HEK293 (cell line): ENCODE results near the gene FOXN3.

Experiments used
- CTCF ChIA-PET: fragments of 350-600 bp; formaldehyde crosslinking; extraction: SDS; loops from one replicate; lab custom pipeline; 2021; ENCODE audit warnings: antibody characterized with exemption; lab: Yijun Ruan, JAX
- POLR2A ChIA-PET: fragments of 300-600 bp; formaldehyde crosslinking; extraction: SDS; loops from one replicate; lab custom pipeline; 2020; ENCODE audit warnings: antibody characterized with exemption, inconsistent platforms; lab: Yijun Ruan, JAX
- H3K27ac ChIP-seq: fragments of 200-500 bp; sonication (Bioruptor generic); 2 replicates; pipeline ENCODE4 v1.5.1; 2014; ENCODE audit warnings: low read depth, low read length, control low read depth, inconsistent platforms; ENCODE audit errors: extremely low read depth
- H3K36me3 ChIP-seq, 2 experiments: fragments of 200-500 bp in 1 of 2; sonication (Bioruptor generic) in 1 of 2; 1 replicate in 1 of 2; 2 replicates in 1 of 2; pipeline ENCODE4 v1.5.1; 2014 to 2017; ENCODE audit warnings: inconsistent platforms in 2 of 2, low read length in 2 of 2; ENCODE audit not compliant: control insufficient read depth in 2 of 2, insufficient read depth in 1 of 2
- H3K4me1 ChIP-seq: fragments of 200-500 bp; sonication (Bioruptor generic); 2 replicates; pipeline ENCODE4 v1.5.1; 2014; ENCODE audit warnings: mild to moderate bottlenecking, low read length, inconsistent platforms; ENCODE audit not compliant: control insufficient read depth, insufficient read depth
- H3K4me3 ChIP-seq: 2 replicates; pipeline ENCODE4 v1.5.1; 2011; ENCODE audit warnings: low read depth, mild to moderate bottlenecking, control low read depth, low read length, moderate library complexity
- H3K9me3 ChIP-seq: fragments of 200-500 bp; sonication (Bioruptor generic); 2 replicates; pipeline ENCODE4 v1.5.1; 2014; ENCODE audit warnings: low read depth, low read length, inconsistent platforms; ENCODE audit not compliant: control insufficient read depth, insufficient read depth
- BCL11A ChIP-seq: fragments of 450-650 bp; formaldehyde crosslinking; IDR thresholded peaks from 2 replicates; pipeline ENCODE4 v1.5.1; 2016; ENCODE audit warnings: low read depth, missing biosample characterization, missing genetic modification characterization
- PRDM10 ChIP-seq: fragments of 450-650 bp; formaldehyde crosslinking; IDR thresholded peaks from 2 replicates; pipeline ENCODE4 v1.5.1; 2016; ENCODE audit warnings: missing biosample characterization, missing genetic modification characterization
- REPIN1 ChIP-seq: fragments of 450-650 bp; formaldehyde crosslinking; IDR thresholded peaks from 2 replicates; pipeline ENCODE4 v1.5.1; 2017; ENCODE audit warnings: missing biosample characterization, missing genetic modification characterization, low read depth
- REST ChIP-seq: fragments of 450-650 bp; formaldehyde crosslinking; IDR thresholded peaks from 2 replicates; pipeline ENCODE4 v1.5.1; 2016; ENCODE audit warnings: missing biosample characterization, missing genetic modification characterization
- SP3 ChIP-seq: fragments of 450-650 bp; formaldehyde crosslinking; IDR thresholded peaks from 2 replicates; pipeline ENCODE4 v1.5.1; 2016; ENCODE audit warnings: missing biosample characterization, missing genetic modification characterization
- ZFP37 ChIP-seq: fragments of 450-650 bp; formaldehyde crosslinking; IDR thresholded peaks from 2 replicates; pipeline ENCODE4 v1.5.1; 2016; ENCODE audit warnings: missing biosample characterization, missing genetic modification characterization
- ZFP41 ChIP-seq: fragments of 450-650 bp; formaldehyde crosslinking; IDR thresholded peaks from 2 replicates; pipeline ENCODE4 v1.5.1; 2016; ENCODE audit warnings: missing biosample characterization, missing genetic modification characterization, borderline replicate concordance
- ZNF155 ChIP-seq: fragments of 450-650 bp; formaldehyde crosslinking; IDR thresholded peaks from 2 replicates; pipeline ENCODE4 v1.5.1; 2016; ENCODE audit warnings: missing biosample characterization, missing genetic modification characterization
- ZNF184 ChIP-seq: fragments of 450-650 bp; IDR thresholded peaks from 2 replicates; pipeline ENCODE4 v1.5.1; 2018; ENCODE audit warnings: missing biosample characterization, mild to moderate bottlenecking, missing genetic modification characterization
- ZNF211 ChIP-seq: fragments of 450-650 bp; formaldehyde crosslinking; IDR thresholded peaks from 2 replicates; pipeline ENCODE4 v1.5.1; 2016; ENCODE audit warnings: low read depth, missing biosample characterization, missing genetic modification characterization
- ZNF350 ChIP-seq: fragments of 450-650 bp; formaldehyde crosslinking; IDR thresholded peaks from 2 replicates; pipeline ENCODE4 v1.5.0; 2017; ENCODE audit warnings: missing biosample characterization, mild to moderate bottlenecking, missing genetic modification characterization
- ZNF354C ChIP-seq: fragments of 450-650 bp; formaldehyde crosslinking; IDR thresholded peaks from 2 replicates; pipeline ENCODE4 v1.5.1; 2016; ENCODE audit warnings: missing biosample characterization, missing genetic modification characterization, low read depth, borderline replicate concordance
- ZNF391 ChIP-seq: fragments of 450-650 bp; formaldehyde crosslinking; IDR thresholded peaks from 2 replicates; pipeline ENCODE4 v1.5.1; 2016; ENCODE audit warnings: low read depth, missing biosample characterization, missing genetic modification characterization, borderline replicate concordance
- ZNF473 ChIP-seq: fragments of 450-650 bp; formaldehyde crosslinking; IDR thresholded peaks from 2 replicates; pipeline ENCODE4 v1.5.1; 2017; ENCODE audit warnings: missing biosample characterization, missing genetic modification characterization
- ZNF48 ChIP-seq: fragments of 450-650 bp; formaldehyde crosslinking; IDR thresholded peaks from 2 replicates; pipeline ENCODE4 v1.5.1; 2016; ENCODE audit warnings: missing biosample characterization, missing genetic modification characterization
- ZNF658 ChIP-seq: fragments of 450-650 bp; formaldehyde crosslinking; IDR thresholded peaks from 2 replicates; pipeline ENCODE4; 2016; ENCODE audit warnings: missing biosample characterization, missing genetic modification characterization
- ZNF785 ChIP-seq: fragments of 450-650 bp; formaldehyde crosslinking; IDR thresholded peaks from 2 replicates; pipeline ENCODE4 v1.5.1; 2016; ENCODE audit warnings: missing biosample characterization, missing genetic modification characterization
- ZNF792 ChIP-seq: fragments of 450-650 bp; formaldehyde crosslinking; IDR thresholded peaks from 2 replicates; pipeline ENCODE4 v1.5.1; 2016; ENCODE audit warnings: missing biosample characterization, missing genetic modification characterization

The FOXN3 gene

GRCh38 chr14:89187501-89187900 lies 229.5 kb downstream of the FOXN3 start (continued):
- no peak for TF ChIP-seq ZNF350 (tag by site-specific recombination)
- TF ChIP-seq ZNF184, result no peak
- no peak for TF ChIP-seq PRDM10 (tag by site-specific recombination)
- no peak for TF ChIP-seq BCL11A (tag by site-specific recombination)
- no peak for TF ChIP-seq ZFP37 (tag by site-specific recombination)
- no peak for TF ChIP-seq REPIN1 (tag by site-specific recombination)
- no peak for TF ChIP-seq ZNF211 (tag by site-specific recombination)
- no peak for TF ChIP-seq ZNF155 (tag by site-specific recombination)

- ChIA-PET CTCF (interaction anchor here (0.6 kb wide), 1 partner anchor 612 kb away, joined by 3 read pairs; no protein-coding TSS in a partner anchor), POLR2A (no interaction called here)
- peaks cover 0 to 3% of the 10 kb centered on the region in 2 experiments; a peak in 1 of 3 replicates for H3K36me3 ChIP-seq
- H3K4me3 ChIP-seq, result no peak overlapping the region
- no peaks in the 10 kb centered on the region for H3K9me3 ChIP-seq
- TF ChIP-seq ZNF354C (tag by site-specific recombination) (no peak), ZNF48 (tag by site-specific recombination) (no peak), ZNF473 (tag by site-specific recombination) (no peak), ZFP41 (tag by site-specific recombination) (no peak), ZNF785 (tag by site-specific recombination) (no peak), ZNF391 (no peak), REST (no peak), ZNF792 (tag by site-specific recombination) (no peak), SP3 (tag by site-specific recombination) (no peak), ZNF658 (tag by site-specific recombination) (no peak)
- H3K27ac ChIP-seq, result no peak overlapping the region
- no peaks in the 10 kb centered on the region for H3K4me1 ChIP-seq
These were observed 230.1 kb downstream of the FOXN3 start for GRCh38 chr14:89186856-89187376.
